Measurements from ENCODE around the gene CYP11A1. TPM values are rescaled to one million over a fixed set of nuclear protein-coding genes. Genes with fewer than 3 reads are reported as not detected.
A peak's percentile ranks its signal among the peaks of the same experiment; 100 is the strongest.

CYP11A1 gene
- total and polyA plus RNA-seq, 10 of the 15 experiments (the other 5 are each of a cell fraction or from before 2014, with no cell fraction given), result 0.11 to 1.2 (median 0.23) TPM; not detected in 5

DNA sequence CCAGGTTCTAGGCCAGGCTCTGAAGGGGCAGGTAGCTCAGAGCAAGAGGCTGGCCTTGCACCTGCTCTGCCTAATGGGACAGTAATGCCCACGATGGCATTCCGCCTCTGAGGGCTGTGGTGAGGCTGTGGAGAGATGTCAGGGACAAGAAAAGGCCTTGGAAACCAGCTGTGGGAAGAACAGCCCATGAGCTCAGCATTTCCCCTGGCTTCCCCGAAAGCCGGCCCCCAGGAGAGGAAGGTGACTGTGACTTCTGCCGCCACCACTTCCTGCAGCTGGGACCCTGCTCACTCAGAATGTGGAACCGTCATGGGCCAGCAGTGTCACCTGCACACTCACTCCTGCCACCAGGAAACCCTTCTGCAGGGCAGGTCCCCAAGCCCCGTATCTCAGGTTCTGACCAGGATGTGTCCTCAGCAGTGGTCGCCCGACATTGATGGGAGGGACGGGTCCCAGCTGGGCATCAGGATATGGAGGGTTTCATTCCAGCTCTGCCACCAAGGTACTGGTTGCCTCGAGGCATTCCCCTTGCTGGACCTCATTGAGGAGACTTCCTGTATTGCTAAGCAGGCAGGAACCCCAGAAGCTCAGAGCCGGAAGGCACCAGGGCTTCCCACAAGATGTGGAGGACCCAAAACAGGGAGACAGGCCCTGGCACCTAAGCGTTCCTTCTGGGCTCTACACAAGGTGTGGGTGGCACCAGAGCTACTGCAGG, 35.6 kb upstream of the CYP11A1 start (continued):
- TF ChIP-seq, protein P1, sequence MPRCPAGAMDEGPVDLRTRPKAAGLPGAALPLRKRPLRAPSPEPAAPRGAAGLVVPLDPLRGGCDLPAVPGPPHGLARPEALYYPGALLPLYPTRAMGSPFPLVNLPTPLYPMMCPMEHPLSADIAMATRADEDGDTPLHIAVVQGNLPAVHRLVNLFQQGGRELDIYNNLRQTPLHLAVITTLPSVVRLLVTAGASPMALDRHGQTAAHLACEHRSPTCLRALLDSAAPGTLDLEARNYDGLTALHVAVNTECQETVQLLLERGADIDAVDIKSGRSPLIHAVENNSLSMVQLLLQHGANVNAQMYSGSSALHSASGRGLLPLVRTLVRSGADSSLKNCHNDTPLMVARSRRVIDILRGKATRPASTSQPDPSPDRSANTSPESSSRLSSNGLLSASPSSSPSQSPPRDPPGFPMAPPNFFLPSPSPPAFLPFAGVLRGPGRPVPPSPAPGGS (IDR thresholded peaks at IDR 0.05; ENCODE audit: borderline replicate concordance, insufficient read depth, low read depth, low read length, poor library complexity, severe bottlenecking), result peak; percentile 91
- TF ChIP-seq TCF12 (IDR thresholded peaks at IDR 0.05; ENCODE audit: low read depth, low read length), result peak; percentile 99
- peak; percentile 70; the same call in 1 of the 2 replicates for TF ChIP-seq MTA2 (IDR thresholded peaks at IDR 0.05; ENCODE audit: low read depth)
- TF ChIP-seq CBX3 (IDR thresholded peaks at IDR 0.05; ENCODE audit: borderline replicate concordance, low read depth), result no peak
- TF ChIP-seq CHD1 (IDR thresholded peaks at IDR 0.05; ENCODE audit: low read depth, low read length), result no peak
- TF ChIP-seq WRNIP1 (IDR thresholded peaks at IDR 0.05; ENCODE audit: borderline replicate concordance, low read depth, low read length), result no peak
- TF ChIP-seq, protein P2, sequence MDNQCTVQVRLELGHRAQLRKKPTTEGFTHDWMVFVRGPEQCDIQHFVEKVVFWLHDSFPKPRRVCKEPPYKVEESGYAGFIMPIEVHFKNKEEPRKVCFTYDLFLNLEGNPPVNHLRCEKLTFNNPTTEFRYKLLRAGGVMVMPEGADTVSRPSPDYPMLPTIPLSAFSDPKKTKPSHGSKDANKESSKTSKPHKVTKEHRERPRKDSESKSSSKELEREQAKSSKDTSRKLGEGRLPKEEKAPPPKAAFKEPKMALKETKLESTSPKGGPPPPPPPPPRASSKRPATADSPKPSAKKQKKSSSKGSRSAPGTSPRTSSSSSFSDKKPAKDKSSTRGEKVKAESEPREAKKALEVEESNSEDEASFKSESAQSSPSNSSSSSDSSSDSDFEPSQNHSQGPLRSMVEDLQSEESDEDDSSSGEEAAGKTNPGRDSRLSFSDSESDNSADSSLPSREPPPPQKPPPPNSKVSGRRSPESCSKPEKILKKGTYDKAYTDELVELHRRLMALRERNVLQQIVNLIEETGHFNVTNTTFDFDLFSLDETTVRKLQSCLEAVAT (IDR thresholded peaks at IDR 0.05), result 0 out of 2 replicates have a peak, but pooled peaks have one; percentile 14
- TF ChIP-seq, protein P3, sequence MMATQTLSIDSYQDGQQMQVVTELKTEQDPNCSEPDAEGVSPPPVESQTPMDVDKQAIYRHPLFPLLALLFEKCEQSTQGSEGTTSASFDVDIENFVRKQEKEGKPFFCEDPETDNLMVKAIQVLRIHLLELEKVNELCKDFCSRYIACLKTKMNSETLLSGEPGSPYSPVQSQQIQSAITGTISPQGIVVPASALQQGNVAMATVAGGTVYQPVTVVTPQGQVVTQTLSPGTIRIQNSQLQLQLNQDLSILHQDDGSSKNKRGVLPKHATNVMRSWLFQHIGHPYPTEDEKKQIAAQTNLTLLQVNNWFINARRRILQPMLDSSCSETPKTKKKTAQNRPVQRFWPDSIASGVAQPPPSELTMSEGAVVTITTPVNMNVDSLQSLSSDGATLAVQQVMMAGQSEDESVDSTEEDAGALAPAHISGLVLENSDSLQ (IDR thresholded peaks at IDR 0.05), result 0 out of 2 replicates have a peak, but pooled peaks have one; percentile 19
- TF ChIP-seq, protein P4, sequence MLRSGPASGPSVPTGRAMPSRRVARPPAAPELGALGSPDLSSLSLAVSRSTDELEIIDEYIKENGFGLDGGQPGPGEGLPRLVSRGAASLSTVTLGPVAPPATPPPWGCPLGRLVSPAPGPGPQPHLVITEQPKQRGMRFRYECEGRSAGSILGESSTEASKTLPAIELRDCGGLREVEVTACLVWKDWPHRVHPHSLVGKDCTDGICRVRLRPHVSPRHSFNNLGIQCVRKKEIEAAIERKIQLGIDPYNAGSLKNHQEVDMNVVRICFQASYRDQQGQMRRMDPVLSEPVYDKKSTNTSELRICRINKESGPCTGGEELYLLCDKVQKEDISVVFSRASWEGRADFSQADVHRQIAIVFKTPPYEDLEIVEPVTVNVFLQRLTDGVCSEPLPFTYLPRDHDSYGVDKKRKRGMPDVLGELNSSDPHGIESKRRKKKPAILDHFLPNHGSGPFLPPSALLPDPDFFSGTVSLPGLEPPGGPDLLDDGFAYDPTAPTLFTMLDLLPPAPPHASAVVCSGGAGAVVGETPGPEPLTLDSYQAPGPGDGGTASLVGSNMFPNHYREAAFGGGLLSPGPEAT (IDR thresholded peaks at IDR 0.05; ENCODE audit: low read depth), result peak; percentile 78
- TF ChIP-seq BCL11A (IDR thresholded peaks at IDR 0.05; ENCODE audit: low read depth, low read length), result peak; percentile 64
- TF ChIP-seq GATAD2B (conservative IDR thresholded peaks at IDR 0.05; ENCODE audit: low read depth), result peak; percentile 94
- peak; percentile 48; the same call in 1 of the 3 replicates for TF ChIP-seq POU2F2 (IDR thresholded peaks at IDR 0.05; ENCODE audit: borderline replicate concordance, low read depth, low read length)
- TF ChIP-seq CHD4 (IDR thresholded peaks at IDR 0.05), result peak; percentile 23; the same call in 1 of the 2 replicates
- TF ChIP-seq CREM (IDR thresholded peaks at IDR 0.05; ENCODE audit: low read depth), result peak; percentile 92
- TF ChIP-seq MXI1 (IDR thresholded peaks at IDR 0.05; ENCODE audit: low read depth, low read length), result 0 out of 2 replicates have a peak, but pooled peaks have one; percentile 16
- no peak for TF ChIP-seq NRF1 (conservative IDR thresholded peaks at IDR 0.05; ENCODE audit: low read depth, low read length)
